Activated CD4-positive, alpha-beta T cell treated with anti-CD3 and anti-CD28 coated beads, Interleukin-2, amount 50 U/mL, for 4 hours (primary cell): ENCODE results near the gene RPF1.
"Not testable (repeated sequence)": the region's sequence is repeated elsewhere in the genome, so short reads cannot be mapped to it uniquely, and the experiment has no call there.

Experiments used
- DNase-seq, 2 experiments: peaks; one replicate each; pipeline ENCODE4 v3.0.0-alpha.2; 2020

RPF1 gene

GRCh38 chr1:84478876-84479868 is at the start of gene RPF1:
TSS of gene RPF1 (plus strand) at chr1:84479266. CDS start at chr1:84479282, 16 bp downstream.
- DNase-seq, result peak; percentile 65 to 74

- no peak for DNase-seq
These were observed 48.5 kb upstream of the RPF1 start for GRCh38 chr1:84430546-84430945.

GRCh38 chr1:84433258-84434080 is 45.6 kb upstream of the RPF1 start:
- DNase-seq, result peak; percentile 29 to 35

- no peak for DNase-seq
These were observed 44.8 kb upstream of the RPF1 start for GRCh38 chr1:84434081-84434769.

- no peak for DNase-seq
These were observed 44.1 kb upstream of the RPF1 start for GRCh38 chr1:84434801-84435549.

- no peak for DNase-seq
These were observed 42.0 kb upstream of the RPF1 start for GRCh38 chr1:84436876-84437655.

GRCh38 chr1:84442256-84442655 is 36.8 kb upstream of the RPF1 start:
- DNase-seq, result no peak

GRCh38 chr1:84442747-84443646 is 36.1 kb upstream of the RPF1 start:
- peak; percentile 3 to 9 for DNase-seq

- DNase-seq, result not testable (repeated sequence)
These were observed 30.4 kb upstream of the RPF1 start for GRCh38 chr1:84448704-84449103.

GRCh38 chr1:84450910-84451309 is 28.2 kb upstream of the RPF1 start:
- no peak for DNase-seq

- DNase-seq, result no peak
These were observed 26.6 kb upstream of the RPF1 start for GRCh38 chr1:84452436-84452835.

GRCh38 chr1:84462118-84462517 is 16.9 kb upstream of the RPF1 start:
- DNase-seq, result no peak

- DNase-seq, result no peak
These were observed 11.8 kb upstream of the RPF1 start for GRCh38 chr1:84467298-84467697.

- no peak for DNase-seq
These were observed 2.8 kb upstream of the RPF1 start for GRCh38 chr1:84476225-84476624.

- no peak for DNase-seq
These were observed 932 bp downstream of the RPF1 start for GRCh38 chr1:84479998-84480397.

- DNase-seq, result no peak
These were observed 1.6 kb downstream of the RPF1 start for GRCh38 chr1:84480650-84481049.

GRCh38 chr1:84481317-84481716 is 2.3 kb downstream of the RPF1 start:
- DNase-seq, result no peak

GRCh38 chr1:84488107-84488506 is 9.0 kb downstream of the RPF1 start:
- no peak for DNase-seq

- no peak for DNase-seq
These were observed 10.7 kb downstream of the RPF1 start for GRCh38 chr1:84489766-84490165.

GRCh38 chr1:84492726-84493125 is 13.7 kb downstream of the RPF1 start:
- DNase-seq, result no peak
